NCI-H510A treated with DMSO at 0.1 percent for 48 hours (cell line): ENCODE measurements around the gene NADSYN1.
"Not testable (repeated sequence)": the region's sequence is repeated elsewhere in the genome, so short reads cannot be mapped to it uniquely, and the experiment has no call there.

Experiments used
- DNase-seq: peaks from one replicate; lab custom pipeline; 2025; lab: John Stamatoyannopoulos, UW

NADSYN1 gene

GRCh38 chr11:71453037-71453917, at the start of gene NADSYN1:
Gene NADSYN1 (plus strand): TSS chr11:71453203. CDS start chr11:71453297, 94 bp downstream.
- DNase-seq: peak; percentile 95

DNA sequence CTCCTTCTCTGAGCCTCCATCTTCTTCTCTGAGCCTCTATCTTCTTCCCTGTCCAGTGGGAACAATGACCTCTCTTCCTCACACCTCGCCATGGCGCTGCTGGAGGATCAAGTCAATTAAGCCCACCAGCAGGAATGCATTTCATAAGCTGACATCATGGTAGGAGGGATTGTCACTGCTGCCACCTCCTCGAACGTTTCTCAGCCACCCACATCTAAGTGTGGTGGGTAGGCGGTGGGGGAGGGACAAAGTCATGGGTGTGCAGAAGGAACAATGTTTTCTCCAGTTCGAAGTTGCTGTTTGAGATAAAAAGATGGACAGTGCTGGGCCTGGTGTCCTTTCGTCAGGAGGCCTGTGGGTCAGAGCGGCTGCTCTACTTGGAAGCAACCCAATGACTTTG, 48.8 kb upstream of the NADSYN1 start:
- DNase-seq: no peak

DNA sequence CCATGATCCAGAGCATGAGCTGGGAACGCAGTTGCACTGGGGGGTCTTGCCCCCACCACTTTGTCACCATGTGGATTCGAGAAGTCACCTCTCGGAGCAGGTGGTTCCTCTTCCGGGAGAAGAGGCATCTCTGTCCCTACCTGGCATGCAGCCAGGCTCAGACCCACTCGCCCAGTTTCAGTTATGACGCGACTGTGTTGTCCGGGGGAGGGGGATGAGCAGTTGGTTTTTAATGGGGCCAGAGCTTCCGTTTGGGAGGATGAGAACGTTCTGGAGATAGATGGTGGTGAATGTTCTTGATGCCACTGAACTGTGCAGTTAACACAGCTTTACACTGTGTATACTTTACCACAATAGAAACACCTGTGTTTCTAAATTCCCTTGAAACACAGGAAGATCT, 46.3 kb upstream of the NADSYN1 start:
- peak; percentile 49 for DNase-seq

DNA sequence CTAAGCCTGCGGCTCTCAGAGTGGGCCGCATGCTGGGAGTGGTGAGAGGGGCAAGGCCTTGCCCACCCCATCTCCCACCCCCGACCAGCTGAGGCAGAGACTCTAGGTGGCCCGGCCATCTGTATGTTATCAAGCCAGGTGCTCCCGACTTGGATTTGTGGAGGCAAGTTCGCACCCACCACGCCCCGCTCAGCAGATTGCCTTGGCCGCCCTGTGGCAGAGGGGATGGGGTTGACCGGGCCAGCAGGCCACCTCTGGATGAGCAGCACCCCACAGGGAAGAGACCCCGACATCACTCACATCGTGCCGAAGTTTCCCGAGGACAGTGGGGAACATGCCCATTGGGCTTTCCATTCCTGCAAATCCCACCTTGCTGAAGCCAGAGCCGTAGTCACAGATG, 45.6 kb upstream of the NADSYN1 start:
- DNase-seq: no peak

GRCh38 chr11:71408826-71409225, 44.2 kb upstream of the NADSYN1 start:
- no peak for DNase-seq

- DNase-seq: no peak
Observed at GRCh38 chr11:71410363-71410966, 42.5 kb upstream of the NADSYN1 start.

GRCh38 chr11:71414645-71415044, 38.4 kb upstream of the NADSYN1 start:
- DNase-seq: no peak

DNA sequence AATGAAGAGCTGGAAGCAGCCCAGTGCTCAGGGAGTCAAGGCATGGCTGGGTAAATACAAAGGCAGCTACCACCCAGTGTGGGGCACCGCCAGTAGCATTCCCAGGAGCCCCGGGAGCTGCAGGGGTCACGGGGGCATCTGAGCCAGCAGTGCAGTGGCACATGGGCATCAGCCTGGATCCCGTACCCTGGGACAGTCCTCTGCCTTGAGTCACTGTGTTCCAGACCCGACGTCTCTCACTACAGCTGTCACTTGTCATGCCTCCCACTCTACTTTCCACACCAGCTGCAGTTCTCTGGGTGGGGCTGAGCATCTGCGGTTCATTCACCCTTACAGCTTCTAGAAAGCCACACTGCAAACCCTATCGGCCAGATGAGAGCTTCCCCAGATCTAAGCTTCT, 34.4 kb upstream of the NADSYN1 start:
- DNase-seq: no peak

GRCh38 chr11:71420455-71421241, 32.4 kb upstream of the NADSYN1 start:
- DNase-seq: peak; percentile 76

GRCh38 chr11:71421392-71421950, 31.5 kb upstream of the NADSYN1 start:
- DNase-seq: no peak

DNA sequence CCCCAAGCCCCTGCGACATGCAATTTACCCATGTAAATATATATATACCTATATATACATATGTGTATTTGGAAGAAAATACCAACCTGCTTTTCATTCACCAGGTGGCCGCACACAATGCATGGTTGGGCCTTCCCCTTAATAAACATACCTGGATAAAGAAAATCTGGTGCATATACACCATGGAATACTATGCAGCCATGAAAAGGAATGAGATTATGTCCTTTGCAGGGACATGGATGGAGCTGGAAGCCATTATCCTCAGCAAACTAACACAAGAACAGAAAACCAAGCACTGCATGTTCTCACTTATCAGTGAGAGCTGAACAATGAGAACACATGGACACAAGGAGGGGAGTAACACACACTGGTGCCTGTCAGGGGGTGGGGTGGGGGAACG, 30.7 kb upstream of the NADSYN1 start:
- DNase-seq: not testable (repeated sequence)

- peak; percentile 8 for DNase-seq
Observed at GRCh38 chr11:71423181-71423790, 29.7 kb upstream of the NADSYN1 start.

GRCh38 chr11:71425409-71425808, 27.6 kb upstream of the NADSYN1 start:
- no peak for DNase-seq

GRCh38 chr11:71425860-71426259, 27.1 kb upstream of the NADSYN1 start:
- DNase-seq: no peak

- DNase-seq: no peak
Observed at GRCh38 chr11:71426413-71426812, 26.6 kb upstream of the NADSYN1 start.

DNA sequence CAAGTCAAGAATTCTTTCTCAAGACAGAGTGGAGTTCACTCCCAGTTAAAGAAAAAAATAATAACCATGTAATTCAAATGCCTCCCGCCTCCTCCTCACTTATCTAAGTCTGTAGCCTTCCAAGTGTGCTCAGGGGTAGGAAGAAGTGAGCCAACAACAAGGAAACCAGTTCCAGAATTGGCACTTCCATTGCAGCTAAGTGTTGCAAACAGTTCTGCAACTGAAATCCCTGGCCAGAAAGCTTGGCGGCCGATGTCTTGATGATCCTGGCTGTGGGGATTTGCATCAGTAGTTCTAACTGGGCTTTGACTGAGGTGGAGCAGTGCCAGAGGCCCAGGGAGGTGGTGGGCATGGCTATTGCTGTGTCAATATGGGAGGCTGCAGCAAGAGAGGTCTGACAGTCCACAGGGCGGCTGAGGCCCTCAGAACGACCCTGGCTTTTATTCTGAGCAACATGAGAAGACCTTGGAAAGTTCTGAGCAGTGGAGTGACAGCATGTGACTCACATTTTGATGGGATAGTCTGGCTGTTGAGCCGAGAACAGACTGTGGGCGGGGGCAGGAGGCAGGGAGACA, 24.1 kb upstream of the NADSYN1 start:
- DNase-seq: no peak

GRCh38 chr11:71429701-71430100, 23.3 kb upstream of the NADSYN1 start:
- no peak for DNase-seq

- DNase-seq: no peak
Observed at GRCh38 chr11:71430166-71430565, 22.8 kb upstream of the NADSYN1 start.

DNA sequence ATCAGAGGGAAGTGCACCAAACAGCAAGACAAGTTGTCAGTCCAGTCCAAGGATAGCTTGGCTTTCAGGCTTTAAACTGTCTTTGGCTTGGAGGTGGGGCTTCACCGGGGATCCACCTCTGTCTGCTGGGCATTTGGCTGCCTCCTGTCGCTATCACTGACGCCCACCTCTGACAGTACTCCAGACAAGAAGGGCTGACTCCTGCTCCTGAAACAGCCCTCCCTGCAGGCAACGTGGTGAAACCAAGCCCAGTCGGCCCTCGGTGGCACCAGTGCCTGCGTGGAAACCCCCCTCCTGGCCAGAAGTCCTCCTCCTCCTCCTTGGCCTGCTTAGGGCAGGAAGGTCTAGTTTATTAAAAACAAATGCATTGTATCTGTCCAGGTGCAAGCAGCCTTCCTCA, 21.7 kb upstream of the NADSYN1 start:
- no peak for DNase-seq

GRCh38 chr11:71432761-71433647, 20.0 kb upstream of the NADSYN1 start:
- no peak for DNase-seq
